Measurements from ENCODE around the gene ROBO3.
A peak's percentile ranks its signal among the peaks of the same experiment; 100 is the strongest.

Gene ROBO3

GRCh38 chr11:124892750-124893454 is 27.7 kb downstream of the ROBO3 start:
- DNase-seq (ENCODE audit: low read depth), result no peak

GRCh38 chr11:124893781-124894401 is 28.7 kb downstream of the ROBO3 start:
- DNase-seq (ENCODE audit: low read depth), result no peak

- no peak for DNase-seq (ENCODE audit: low read depth)
These were observed 29.6 kb downstream of the ROBO3 start for GRCh38 chr11:124894606-124895430.

- no peak for DNase-seq (ENCODE audit: low read depth)
These were observed 30.3 kb downstream of the ROBO3 start for GRCh38 chr11:124895471-124895971.

- peak; percentile 79 for DNase-seq (ENCODE audit: low read depth)
These were observed 31.0 kb downstream of the ROBO3 start for GRCh38 chr11:124896071-124896750.

GRCh38 chr11:124896821-124897391 is 31.7 kb downstream of the ROBO3 start:
- no peak for DNase-seq (ENCODE audit: low read depth)

- DNase-seq (ENCODE audit: low read depth), result peak; percentile 31
These were observed 32.5 kb downstream of the ROBO3 start, which contains the start of gene ROBO4 for GRCh38 chr11:124897674-124898262. TSS of gene ROBO4 (minus strand) at chr11:124897865. CDS start at chr11:124897795, 70 bp downstream.

GRCh38 chr11:124898263-124898680 is 33.0 kb downstream of the ROBO3 start:
- peak; percentile 96 for DNase-seq (ENCODE audit: low read depth)

- peak; percentile 78 for DNase-seq (ENCODE audit: low read depth)
These were observed 33.5 kb downstream of the ROBO3 start for GRCh38 chr11:124898711-124899110.

- DNase-seq (ENCODE audit: low read depth), result peak; percentile 75
These were observed 34.3 kb downstream of the ROBO3 start for GRCh38 chr11:124899383-124900145.

GRCh38 chr11:124900464-124900863 is 35.2 kb downstream of the ROBO3 start:
- peak; percentile 97 for DNase-seq (ENCODE audit: low read depth)

- DNase-seq (ENCODE audit: low read depth), result peak; percentile 69
These were observed 37.4 kb downstream of the ROBO3 start for GRCh38 chr11:124902616-124903015.

GRCh38 chr11:124915541-124916369 is 50.5 kb downstream of the ROBO3 start:
- DNase-seq (ENCODE audit: low read depth), result peak; percentile 76

- no peak for DNase-seq (ENCODE audit: low read depth)
These were observed 51.1 kb downstream of the ROBO3 start for GRCh38 chr11:124916370-124916710.

- no peak for DNase-seq (ENCODE audit: low read depth)
These were observed 51.9 kb downstream of the ROBO3 start for GRCh38 chr11:124917115-124917637.

GRCh38 chr11:124918950-124919349 is 53.7 kb downstream of the ROBO3 start, which contains the start of gene HEPN1:
TSS of gene HEPN1 (plus strand) at chr11:124919250.
- no peak for DNase-seq (ENCODE audit: low read depth)

- no peak for DNase-seq (ENCODE audit: low read depth)
These were observed 54.7 kb downstream of the ROBO3 start for GRCh38 chr11:124919898-124920297.

- DNase-seq (ENCODE audit: low read depth), result no peak
These were observed 55.1 kb downstream of the ROBO3 start for GRCh38 chr11:124920356-124920755.
